Measurements from ENCODE around the gene GNG7.

The GNG7 gene

GRCh38 chr19:2702170-2703076, at the start of gene GNG7:
TSS of gene GNG7 (minus strand) at chr19:2702694. CDS start at chr19:2520688, 182,006 bp downstream.
- peak; percentile 9 for DNase-seq

GRCh38 chr19:2751438-2751830, 48.9 kb upstream of the GNG7 start:
- DNase-seq: no peak

- no peak for DNase-seq
Observed at GRCh38 chr19:2750808-2751437, 48.4 kb upstream of the GNG7 start.

- DNase-seq: no peak
Observed at GRCh38 chr19:2747349-2747748, 44.9 kb upstream of the GNG7 start.

GRCh38 chr19:2744113-2744512, 41.6 kb upstream of the GNG7 start:
- DNase-seq: no peak

GRCh38 chr19:2743099-2743498, 40.6 kb upstream of the GNG7 start:
- no peak for DNase-seq

GRCh38 chr19:2740314-2740656, 37.8 kb upstream of the GNG7 start:
- DNase-seq: no peak

GRCh38 chr19:2739602-2740313, 37.3 kb upstream of the GNG7 start, which contains the start of gene SLC39A3:
TSS of gene SLC39A3 (minus strand) at chr19:2740017. CDS start at chr19:2737257, 2,760 bp downstream.
- peak; percentile 95 for DNase-seq

- DNase-seq: no peak
Observed at GRCh38 chr19:2736550-2737190, 34.2 kb upstream of the GNG7 start.

- no peak for DNase-seq
Observed at GRCh38 chr19:2735374-2735773, 32.9 kb upstream of the GNG7 start.

GRCh38 chr19:2734589-2735288, 32.2 kb upstream of the GNG7 start:
- DNase-seq: no peak

GRCh38 chr19:2733930-2734588, 31.6 kb upstream of the GNG7 start:
- no peak for DNase-seq

- DNase-seq: no peak
Observed at GRCh38 chr19:2732883-2733282, 30.4 kb upstream of the GNG7 start.

- no peak for DNase-seq
Observed at GRCh38 chr19:2732157-2732725, 29.7 kb upstream of the GNG7 start.

- DNase-seq: no peak
Observed at GRCh38 chr19:2731181-2731995, 28.9 kb upstream of the GNG7 start.

GRCh38 chr19:2729943-2730818, 27.7 kb upstream of the GNG7 start:
- no peak for DNase-seq

GRCh38 chr19:2728783-2729387, 26.4 kb upstream of the GNG7 start:
- no peak for DNase-seq

GRCh38 chr19:2727640-2727944, 25.1 kb upstream of the GNG7 start:
- no peak for DNase-seq

GRCh38 chr19:2726904-2727639, 24.6 kb upstream of the GNG7 start:
- no peak for DNase-seq
